ENCODE results near the gene ASB1. TPM values are rescaled to one million over a fixed set of nuclear protein-coding genes. Genes with fewer than 3 reads are reported as not detected.

ASB1 gene
- total and polyA plus RNA-seq, 10 of the 15 experiments (the other 5 are each of a cell fraction or from before 2014, with no cell fraction given): 5.2 to 31.2 (median 25.8) TPM

- TF ChIP-seq EGR1 (IDR thresholded peaks at IDR 0.05; ENCODE audit: borderline replicate concordance in 1 of 2, low read depth in 2 of 2, low read length in 2 of 2) (no peak), FOXK2 (IDR thresholded peaks at IDR 0.05) (no peak), BRCA1 (IDR thresholded peaks at IDR 0.05; ENCODE audit: low read depth, low read length) (no peak), ETV6 (conservative IDR thresholded peaks at IDR 0.05 in 1 of 2, IDR thresholded peaks at IDR 0.05 in 1 of 2; ENCODE audit: borderline replicate concordance in 1 of 2, low read depth in 1 of 2) (no peak), CBX3 (IDR thresholded peaks at IDR 0.05; ENCODE audit: borderline replicate concordance, low read depth) (no peak), SPI1 (IDR thresholded peaks at IDR 0.05; ENCODE audit: borderline replicate concordance, insufficient read depth, low read depth, low read length) (no peak), MTA3 (IDR thresholded peaks at IDR 0.05; ENCODE audit: borderline replicate concordance, low read length) (no peak), TAF1 (IDR thresholded peaks at IDR 0.05; ENCODE audit: borderline replicate concordance, low read depth, low read length) (no peak), JUNB (IDR thresholded peaks at IDR 0.05) (no peak), BCL11A (IDR thresholded peaks at IDR 0.05; ENCODE audit: low read depth, low read length) (no peak), KAT2A (conservative IDR thresholded peaks at IDR 0.05; ENCODE audit: control insufficient read depth, low read depth, low read length) (no peak)
These were observed 6.7 kb downstream of the ASB1 start (continued) for GRCh38 chr2:238433300-238433915.

- CTCF ChIA-PET: no interaction called here
- TF ChIP-seq FOS (IDR thresholded peaks at IDR 0.05; ENCODE audit: borderline replicate concordance, extremely low read depth, insufficient read length) (no peak), CEBPB (IDR thresholded peaks at IDR 0.05; ENCODE audit: borderline replicate concordance in 1 of 2, low read depth in 2 of 2, low read length in 2 of 2) (no peak), CTCF (IDR thresholded peaks at IDR 0.05 in 2 of 3, conservative IDR thresholded peaks at IDR 0.05 in 1 of 3; ENCODE audit: control insufficient read depth in 2 of 3, extremely low read depth in 1 of 3, insufficient read depth in 1 of 3, low read depth in 3 of 3, low read length in 3 of 3) (no peak), BRCA1 (IDR thresholded peaks at IDR 0.05; ENCODE audit: low read depth, low read length) (no peak), ETV6 (conservative IDR thresholded peaks at IDR 0.05 in 1 of 2, IDR thresholded peaks at IDR 0.05 in 1 of 2; ENCODE audit: borderline replicate concordance in 1 of 2, low read depth in 1 of 2) (no peak), NRF1 (conservative IDR thresholded peaks at IDR 0.05; ENCODE audit: low read depth, low read length) (no peak), ELK1 (IDR thresholded peaks at IDR 0.05; ENCODE audit: low read depth, low read length) (no peak), TARDBP (IDR thresholded peaks at IDR 0.05; ENCODE audit: borderline replicate concordance) (no peak)
These were observed 7.5 kb downstream of the ASB1 start for GRCh38 chr2:238433941-238434845.

More at GRCh38 chr2:238433941-238434845, 7.5 kb downstream of the ASB1 start:
- no peaks in the 10 kb centered on the region for H3K27me3 ChIP-seq (replicated peaks in 1 of 2; ENCODE audit: control insufficient read depth in 2 of 2, insufficient read depth in 2 of 2, low read length in 1 of 2)
- intact Hi-C loops (cut with micrococcal nuclease; ENCODE audit: unreplicated experiment) (no loop called here), in situ Hi-C loops (cut with MboI) (no loop called here)
- H3K4me2 ChIP-seq (ENCODE audit: control insufficient read depth, insufficient read depth): no peak overlapping the region
- FAIRE-seq (no peak), DNase-seq (ENCODE audit: low read depth, low spot score) (no peak), ATAC-seq (no peak)
- H3K27ac ChIP-seq (ENCODE audit: control insufficient read depth, insufficient read depth): no peak overlapping the region
- no peaks in the 10 kb centered on the region for H4K20me1 ChIP-seq (ENCODE audit: control insufficient read depth, insufficient read depth)
- peaks cover 6 to 19% of the 10 kb centered on the region in 2 experiments for H3K36me3 ChIP-seq (ENCODE audit: control insufficient read depth in 2 of 2, insufficient read depth in 2 of 2, low read length in 1 of 2)
- H3K9ac ChIP-seq (ENCODE audit: control insufficient read depth, insufficient read depth, low read length): no peak overlapping the region
- peaks cover 25% of the 10 kb centered on the region for H3K79me2 ChIP-seq (ENCODE audit: control insufficient read depth, insufficient read depth, low read length)
- SMC1A ChIA-PET (ENCODE audit: uncharacterized antibody, unreplicated experiment): no interaction called here
- no peak overlapping the region for H3K4me3 ChIP-seq
- RAD21 ChIA-PET (ENCODE audit: unreplicated experiment): no interaction called here
- 89% methylated on average over 12 of the region's 13 CpGs for WGBS (ENCODE audit: insufficient coverage, insufficient replicate concordance, low lambda C conversion rate, missing lambda C conversion rate)
- no TSS peak for BruUV-seq (replicated peaks)
- H3K9me3 ChIP-seq (replicated peaks; ENCODE audit: control insufficient read depth, insufficient read depth, low read length): no peaks in the 10 kb centered on the region; the same call in 2 of the 3 replicates
- POLR2A ChIA-PET: no interaction called here
- no peaks in the 10 kb centered on the region for H3K4me1 ChIP-seq (ENCODE audit: control insufficient read depth, insufficient read depth, low read length)
- no peak overlapping the region for H2AFZ ChIP-seq (ENCODE audit: control insufficient read depth, low read depth, low read length)

All from GM12878 (cell line).